GM18868 (cell line): Measurements from ENCODE around the gene FSTL5.

Experiments used
- ATAC-seq: cut with Tn5 transposase; IDR thresholded peaks from one replicate; pipeline ENCODE4 v1.9.1; 2021; ENCODE audit warnings: mild to moderate bottlenecking, moderate library complexity; ENCODE audit not compliant: unreplicated experiment

Gene FSTL5

GRCh38 chr4:161466316-161466715 is 697.5 kb downstream of the FSTL5 start:
- ATAC-seq = no peak

GRCh38 chr4:161463436-161463835 is 700.4 kb downstream of the FSTL5 start:
- no peak for ATAC-seq

- ATAC-seq = no peak
Observed at GRCh38 chr4:161457906-161458305, 705.9 kb downstream of the FSTL5 start.

GRCh38 chr4:161457311-161457710 is 706.5 kb downstream of the FSTL5 start:
- no peak for ATAC-seq

- ATAC-seq = no peak
Observed at GRCh38 chr4:161454860-161455259, 708.9 kb downstream of the FSTL5 start.

GRCh38 chr4:161448550-161449180 is 715.1 kb downstream of the FSTL5 start:
- ATAC-seq = no peak

- no peak for ATAC-seq
Observed at GRCh38 chr4:161444626-161445025, 719.2 kb downstream of the FSTL5 start.

GRCh38 chr4:161442921-161443320 is 720.9 kb downstream of the FSTL5 start:
- no peak for ATAC-seq

GRCh38 chr4:161438096-161438495 is 725.7 kb downstream of the FSTL5 start:
- ATAC-seq = no peak

GRCh38 chr4:161428180-161428965 is 735.4 kb downstream of the FSTL5 start:
- ATAC-seq = no peak

GRCh38 chr4:161419822-161420221 is 744.0 kb downstream of the FSTL5 start:
- ATAC-seq = peak; percentile 97

- no peak for ATAC-seq
Observed at GRCh38 chr4:161411901-161412300, 751.9 kb downstream of the FSTL5 start.

- ATAC-seq = no peak
Observed at GRCh38 chr4:161404346-161405110, 759.3 kb downstream of the FSTL5 start.

GRCh38 chr4:161403781-161404180 is 760.0 kb downstream of the FSTL5 start:
- ATAC-seq = no peak

- ATAC-seq = no peak
Observed at GRCh38 chr4:161393602-161394001, 770.2 kb downstream of the FSTL5 start.

- no peak for ATAC-seq
Observed at GRCh38 chr4:161382655-161383054, 781.1 kb downstream of the FSTL5 start.

- no peak for ATAC-seq
Observed at GRCh38 chr4:161376275-161376674, 787.5 kb downstream of the FSTL5 start.

GRCh38 chr4:161364681-161365080 is 799.1 kb downstream of the FSTL5 start:
- no peak for ATAC-seq

GRCh38 chr4:161360982-161361381 is 802.8 kb downstream of the FSTL5 start:
- ATAC-seq = no peak

- ATAC-seq = peak; percentile 87
Observed at GRCh38 chr4:161359491-161359890, 804.3 kb downstream of the FSTL5 start.

GRCh38 chr4:161356351-161356750 is 807.4 kb downstream of the FSTL5 start:
- ATAC-seq = no peak

- no peak for ATAC-seq
Observed at GRCh38 chr4:161350946-161351345, 812.9 kb downstream of the FSTL5 start.
